Esophagus squamous epithelium (tissue), 4 donors: ENCODE measurements around the gene CANT1.

ENCODE experiments used
- CTCF ChIP-seq, 6 experiments: fragments of 450-650 bp in 4 of 6; fragments of 200-600 bp in 2 of 6; sonication (generic) in 2 of 6; IDR thresholded peaks; one replicate each; pipeline ENCODE4 v1.5.1; 2016 to 2019; ENCODE audit warnings: antibody characterized with exemption in 6 of 6, mild to moderate bottlenecking in 4 of 6, moderate library complexity in 4 of 6
- POLR2A ChIP-seq, 4 donors: fragments of 450-650 bp; IDR thresholded peaks; one replicate each; pipeline ENCODE4 v1.6.1; 2017; ENCODE audit warnings: antibody characterized with exemption in 4 of 4, mild to moderate bottlenecking in 4 of 4, moderate library complexity in 3 of 4

DNA sequence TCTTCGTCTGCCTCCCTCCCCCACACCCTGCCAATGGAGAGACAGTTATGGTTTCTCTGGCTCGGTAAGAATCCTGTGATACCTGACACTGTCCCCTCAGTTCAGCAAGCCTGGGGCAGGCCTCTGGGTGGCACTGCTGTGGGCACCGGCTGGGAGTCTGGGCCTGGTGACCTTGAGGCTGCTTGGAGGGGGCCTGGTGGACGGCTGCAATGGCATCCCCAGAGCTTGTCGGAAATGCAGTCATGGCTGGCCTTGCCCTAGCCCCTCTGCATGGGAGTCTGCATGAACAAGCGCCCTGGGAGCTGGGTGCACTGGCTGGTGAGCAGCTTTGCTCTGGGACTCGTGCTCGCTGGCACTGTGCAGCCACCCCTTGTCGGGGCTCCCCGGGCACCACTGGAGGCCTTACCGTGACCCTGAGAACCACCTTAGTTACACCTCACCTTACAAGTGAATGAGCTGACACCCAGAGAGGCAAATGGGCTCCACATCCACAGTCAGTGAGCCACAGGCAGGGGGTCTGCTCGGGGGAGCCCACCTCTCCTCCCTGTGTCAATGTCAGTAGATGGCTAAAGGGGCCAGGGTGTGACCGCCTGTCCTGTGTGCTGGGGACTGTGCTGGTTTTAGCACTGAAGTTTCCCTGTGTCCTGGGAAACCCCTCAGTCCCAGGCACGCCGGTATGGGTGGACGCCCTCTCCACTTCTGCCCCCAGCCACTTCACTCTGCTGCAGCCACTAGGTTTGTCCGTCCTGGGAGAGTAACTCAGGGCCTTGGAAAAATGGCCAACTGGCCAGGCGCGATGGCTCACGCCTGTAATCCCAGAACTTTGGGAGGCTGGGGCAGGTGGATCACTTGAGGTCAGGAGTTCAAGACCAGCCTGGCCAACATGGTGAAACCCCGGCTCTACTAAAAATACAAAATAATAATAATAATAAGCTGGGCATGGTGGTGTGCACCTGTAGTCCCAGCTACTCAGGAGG, 31.3 kb downstream of the CANT1 start:
- TF ChIP-seq CTCF (IDR thresholded peaks at IDR 0.05) (no peak), POLR2A (IDR thresholded peaks at IDR 0.05) (no peak)
